A673 (cell line): ENCODE data around the gene NDUFA11.

Experiments used
- EZH2 ChIP-seq: fragments of 200-600 bp; sonication (generic); IDR thresholded peaks from 2 replicates; pipeline ENCODE4 v1.6.1; 2017; ENCODE audit warnings: borderline replicate concordance, low read depth, mild to moderate bottlenecking, mixed read lengths, antibody characterized with exemption, low read length; ENCODE audit not compliant: poor library complexity, severe bottlenecking
- TF ChIP-seq, protein P1 (sequence below): fragments of 300-800, 200-600 bp; sonication (generic); conservative IDR thresholded peaks from 2 replicates; pipeline ENCODE4 v1.5.1; 2017; ENCODE audit warnings: low read depth, mild to moderate bottlenecking, antibody characterized with exemption, low read length, moderate library complexity, mixed read lengths

DNA sequence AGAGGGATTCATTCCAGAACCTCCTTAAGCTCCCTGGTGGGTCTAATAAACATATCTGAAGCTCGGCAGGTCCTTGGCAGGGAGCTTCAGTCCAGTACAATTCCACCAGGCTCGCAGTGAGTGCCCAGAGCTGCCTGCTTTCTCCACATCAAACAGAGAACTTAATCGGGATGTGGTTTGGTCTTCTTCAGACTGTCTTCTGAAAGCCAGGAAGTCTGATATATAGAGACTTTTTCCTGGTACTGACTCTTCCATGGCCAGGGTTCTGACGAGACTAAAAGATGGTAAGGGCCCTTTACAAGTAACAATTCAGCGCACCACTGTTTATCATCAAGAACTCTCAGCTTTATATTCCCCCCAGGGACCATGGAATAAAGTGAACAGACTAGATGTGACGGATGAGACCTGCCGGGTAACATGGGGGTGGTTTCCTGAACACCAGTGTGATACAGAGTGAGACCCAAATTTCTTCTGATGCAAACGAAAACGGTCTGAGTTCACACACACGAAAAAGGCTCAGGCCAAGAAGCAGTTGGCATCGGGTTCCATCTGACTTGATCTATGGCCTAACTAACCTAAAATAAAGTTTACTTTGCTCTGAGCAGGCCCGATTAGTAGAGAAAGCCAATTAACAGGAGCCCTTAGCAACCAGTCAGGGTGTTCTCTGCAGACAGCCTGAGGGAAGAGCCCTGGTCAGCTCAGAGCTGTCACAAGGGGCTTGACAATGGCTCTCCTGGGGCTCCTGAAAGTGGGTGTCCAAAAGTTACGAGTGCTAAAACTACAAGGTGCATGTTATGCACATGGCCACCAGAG, 45.4 kb upstream of the NDUFA11 start:
- TF ChIP-seq, protein P1, sequence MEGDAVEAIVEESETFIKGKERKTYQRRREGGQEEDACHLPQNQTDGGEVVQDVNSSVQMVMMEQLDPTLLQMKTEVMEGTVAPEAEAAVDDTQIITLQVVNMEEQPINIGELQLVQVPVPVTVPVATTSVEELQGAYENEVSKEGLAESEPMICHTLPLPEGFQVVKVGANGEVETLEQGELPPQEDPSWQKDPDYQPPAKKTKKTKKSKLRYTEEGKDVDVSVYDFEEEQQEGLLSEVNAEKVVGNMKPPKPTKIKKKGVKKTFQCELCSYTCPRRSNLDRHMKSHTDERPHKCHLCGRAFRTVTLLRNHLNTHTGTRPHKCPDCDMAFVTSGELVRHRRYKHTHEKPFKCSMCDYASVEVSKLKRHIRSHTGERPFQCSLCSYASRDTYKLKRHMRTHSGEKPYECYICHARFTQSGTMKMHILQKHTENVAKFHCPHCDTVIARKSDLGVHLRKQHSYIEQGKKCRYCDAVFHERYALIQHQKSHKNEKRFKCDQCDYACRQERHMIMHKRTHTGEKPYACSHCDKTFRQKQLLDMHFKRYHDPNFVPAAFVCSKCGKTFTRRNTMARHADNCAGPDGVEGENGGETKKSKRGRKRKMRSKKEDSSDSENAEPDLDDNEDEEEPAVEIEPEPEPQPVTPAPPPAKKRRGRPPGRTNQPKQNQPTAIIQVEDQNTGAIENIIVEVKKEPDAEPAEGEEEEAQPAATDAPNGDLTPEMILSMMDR = no peak
- TF ChIP-seq EZH2 = no peak
